ENCODE results near the gene PCNX4. TPM values are rescaled to one million over a fixed set of nuclear protein-coding genes. Genes with fewer than 3 reads are reported as not detected.

PCNX4 gene
- polyA plus RNA-seq, 3 donors from 2014 or later = 14.1 to 33.5 (median 31.9) TPM

DNA sequence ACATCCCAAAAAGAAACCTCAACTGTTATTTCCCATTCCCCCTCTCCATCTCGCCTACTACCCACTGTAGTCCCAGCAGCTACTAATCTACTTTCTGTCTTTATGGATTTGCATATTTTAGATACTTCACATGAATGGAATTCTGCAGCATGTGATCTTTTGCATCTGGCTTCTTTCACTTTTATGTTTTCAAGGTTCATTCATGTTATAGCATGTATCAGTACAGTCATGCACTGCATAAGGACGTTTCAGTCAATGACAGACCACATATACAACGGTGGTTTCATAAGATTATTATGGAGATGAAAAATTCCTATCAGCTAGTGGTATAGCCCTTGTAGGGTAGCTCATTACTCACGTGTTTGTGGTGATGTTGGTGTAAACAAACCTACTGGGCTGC, 24.5 kb downstream of the PCNX4 start:
- no peak overlapping the region for H3K4me3 Mint-ChIP-seq
- peak overlapping the region in 1 of 6 donors; percentile 7 for H3K27ac Mint-ChIP-seq
- no peak for DNase-seq
- H3K9me3 Mint-ChIP-seq = no peaks in the 10 kb centered on the region
- peaks cover 0 to 2% (median 0%) of the 10 kb centered on the region in 3 donors for H3K27me3 Mint-ChIP-seq (ENCODE audit: low read depth in 3 of 3)
- H3K4me1 Mint-ChIP-seq = peaks cover 5 to 30% of the 10 kb centered on the region in 2 donors
- H3K36me3 Mint-ChIP-seq = peaks cover 19 to 25% (median 24%) of the 10 kb centered on the region in 3 donors

DNA sequence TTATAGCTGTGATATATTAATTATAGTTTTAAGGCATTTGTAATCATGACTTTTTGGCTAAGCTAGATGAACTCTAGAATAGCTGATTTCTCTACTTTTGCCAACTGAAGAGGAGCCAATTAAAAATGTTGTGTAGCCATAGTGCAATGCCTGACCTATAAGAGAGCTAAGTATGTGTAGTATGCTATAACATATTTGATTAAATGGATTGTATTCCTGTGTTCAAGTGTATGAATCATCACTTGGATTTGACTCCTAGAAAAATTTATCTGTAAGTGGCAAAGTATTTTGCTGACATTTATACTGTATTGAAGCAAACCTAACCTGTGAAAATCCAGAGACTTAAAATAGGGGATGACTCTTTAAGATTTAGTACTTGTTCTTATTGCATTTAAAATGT, 34.2 kb downstream of the PCNX4 start:
- H3K4me3 Mint-ChIP-seq = no peak overlapping the region
- H3K36me3 Mint-ChIP-seq = peaks cover 51 to 68% (median 51%) of the 10 kb centered on the region in 3 donors
- no peak for DNase-seq
- peaks cover 0 to 8% of the 10 kb centered on the region in 2 donors for H3K4me1 Mint-ChIP-seq
- no peak overlapping the region for H3K27ac Mint-ChIP-seq
- peaks cover 0 to 3% (median 0%) of the 10 kb centered on the region in 3 donors for H3K27me3 Mint-ChIP-seq (ENCODE audit: low read depth in 3 of 3)
- no peaks in the 10 kb centered on the region for H3K9me3 Mint-ChIP-seq

DNA sequence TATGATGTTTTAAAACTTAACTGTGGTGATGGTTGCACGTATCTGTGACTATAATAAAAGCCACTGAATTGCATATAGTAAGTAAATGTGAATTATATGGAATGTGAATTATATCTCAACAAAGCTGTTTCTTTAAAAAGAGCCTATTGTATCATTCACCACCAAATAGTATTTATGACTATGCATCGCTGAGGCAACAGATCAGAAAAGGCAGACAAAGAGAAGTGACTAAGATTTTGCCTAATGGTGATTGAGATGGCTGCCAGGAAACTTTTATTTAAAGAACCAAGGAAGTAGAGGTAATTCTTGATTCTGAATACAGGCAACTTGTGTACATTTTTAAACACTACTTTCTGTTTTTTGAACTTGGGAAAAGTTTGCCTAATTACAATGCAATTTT, 41.8 kb downstream of the PCNX4 start:
- no peak for DNase-seq
- no peaks in the 10 kb centered on the region for H3K9me3 Mint-ChIP-seq
- peaks cover 0 to 10% of the 10 kb centered on the region in 2 donors for H3K4me1 Mint-ChIP-seq
- H3K4me3 Mint-ChIP-seq = no peak overlapping the region
- peaks cover 7 to 33% (median 16%) of the 10 kb centered on the region in 3 donors for H3K36me3 Mint-ChIP-seq
- peaks cover 0 to 2% (median 0%) of the 10 kb centered on the region in 3 donors for H3K27me3 Mint-ChIP-seq (ENCODE audit: low read depth in 3 of 3)
- H3K27ac Mint-ChIP-seq = peak overlapping the region in 4 of 6 donors; percentile 1 to 54 (median 32)

DNA sequence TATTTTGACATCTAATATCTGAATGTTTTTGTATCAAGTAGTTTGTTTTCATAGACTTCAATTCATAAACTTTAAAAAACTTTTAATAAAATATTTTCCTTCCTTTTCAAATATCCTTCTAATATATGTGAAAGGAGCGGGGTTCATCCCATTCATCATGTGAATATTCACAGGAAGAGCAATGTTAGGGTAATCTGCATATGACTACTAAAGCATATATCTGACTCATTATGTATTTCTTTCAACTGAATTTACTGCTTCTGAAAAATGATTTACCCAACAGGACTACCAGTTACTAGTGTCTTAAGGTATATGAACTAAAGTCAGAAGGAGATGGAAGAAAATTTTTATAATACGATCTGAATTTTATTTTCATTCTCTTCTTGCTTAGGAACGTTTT, 43.0 kb downstream of the PCNX4 start:
- Mint-ChIP-seq H3K36me3 (peaks cover 5 to 29% (median 13%) of the 10 kb centered on the region in 3 donors), H3K27ac (no peak overlapping the region), H3K27me3 (ENCODE audit: low read depth in 3 of 3) (peaks cover 0 to 2% (median 0%) of the 10 kb centered on the region in 3 donors), H3K4me1 (peaks cover 0 to 10% of the 10 kb centered on the region in 2 donors), H3K9me3 (no peaks in the 10 kb centered on the region), H3K4me3 (no peak overlapping the region)
- no peak for DNase-seq

GRCh38 chr14:60151715-60152114, 60.0 kb downstream of the PCNX4 start:
- H3K27ac Mint-ChIP-seq = peak overlapping the region; percentile 97 to 99 (median 98)
- no peaks in the 10 kb centered on the region for H3K9me3 Mint-ChIP-seq
- DNase-seq = peak; percentile 73 to 77 (median 76)
- H3K36me3 Mint-ChIP-seq = peaks cover 28 to 53% (median 35%) of the 10 kb centered on the region in 3 donors
- peaks cover 0 to 2% (median 0%) of the 10 kb centered on the region in 3 donors for H3K27me3 Mint-ChIP-seq (ENCODE audit: low read depth in 3 of 3)
- H3K4me3 Mint-ChIP-seq = peak overlapping the region; percentile 66 to 77 (median 71)
- peaks cover 64 to 69% of the 10 kb centered on the region in 2 donors for H3K4me1 Mint-ChIP-seq

DNA sequence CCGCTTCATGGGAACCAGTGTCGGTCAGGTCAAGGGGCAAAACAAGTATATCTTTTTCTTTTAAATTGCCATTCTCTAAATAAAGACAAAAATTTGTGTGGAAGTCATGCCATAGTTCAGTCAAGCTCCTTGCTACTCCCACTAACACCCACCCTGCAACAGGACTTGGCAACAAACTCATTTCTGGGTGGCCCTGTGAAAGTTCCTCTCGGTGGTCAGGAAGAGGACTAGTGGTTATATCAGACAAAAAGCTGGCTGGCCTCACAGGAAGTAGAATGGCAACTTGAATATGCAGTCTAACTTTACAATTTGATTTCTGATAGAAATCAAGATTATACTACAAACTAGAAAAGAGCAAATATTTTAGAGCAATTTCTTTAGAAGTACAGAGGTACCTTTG, 62.3 kb downstream of the PCNX4 start:
- peak overlapping the region; percentile 96 to 99 (median 98) for H3K27ac Mint-ChIP-seq
- peak overlapping the region; percentile 66 to 85 (median 83) for H3K4me3 Mint-ChIP-seq
- peak; percentile 55 to 60 (median 57) for DNase-seq
- H3K4me1 Mint-ChIP-seq = peaks cover 83 to 86% of the 10 kb centered on the region in 2 donors
- H3K9me3 Mint-ChIP-seq = no peaks in the 10 kb centered on the region
- H3K27me3 Mint-ChIP-seq (ENCODE audit: low read depth in 3 of 3) = peaks cover 0 to 2% (median 0%) of the 10 kb centered on the region in 3 donors
- H3K36me3 Mint-ChIP-seq = peaks cover 31 to 46% (median 35%) of the 10 kb centered on the region in 3 donors

GRCh38 chr14:60154671-60155070, 62.9 kb downstream of the PCNX4 start:
- peaks cover 0 to 2% (median 0%) of the 10 kb centered on the region in 3 donors for H3K27me3 Mint-ChIP-seq (ENCODE audit: low read depth in 3 of 3)
- H3K4me3 Mint-ChIP-seq = peak overlapping the region; percentile 66 to 85 (median 83)
- H3K36me3 Mint-ChIP-seq = peaks cover 29 to 39% (median 31%) of the 10 kb centered on the region in 3 donors
- no peaks in the 10 kb centered on the region for H3K9me3 Mint-ChIP-seq
- no peak for DNase-seq
- peak overlapping the region; percentile 96 to 99 (median 98) for H3K27ac Mint-ChIP-seq
- peaks cover 90 to 93% of the 10 kb centered on the region in 2 donors for H3K4me1 Mint-ChIP-seq

DNA sequence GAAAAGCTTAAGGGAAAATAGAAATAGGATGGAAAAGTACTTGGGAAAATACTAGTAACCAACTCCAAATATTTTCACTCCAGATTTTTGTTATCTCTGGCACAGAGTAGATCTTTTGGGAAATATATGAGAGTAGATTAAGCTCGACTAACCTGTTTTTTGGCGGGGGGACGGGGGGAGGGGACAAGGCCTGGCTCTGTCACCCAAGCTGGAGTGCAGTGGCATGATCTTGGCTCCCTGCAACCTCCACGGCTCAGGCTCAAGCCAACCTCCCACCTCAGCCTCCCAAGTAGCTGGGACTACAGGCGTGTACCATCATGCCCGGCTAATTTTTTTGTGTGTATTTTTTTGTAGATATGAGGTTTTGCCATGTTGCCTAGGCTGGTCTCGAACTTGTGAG, 68.7 kb downstream of the PCNX4 start:
- Mint-ChIP-seq H3K4me1 (peaks cover 87 to 95% of the 10 kb centered on the region in 2 donors), H3K27ac (peak overlapping the region; percentile 32 to 95 (median 84)), H3K27me3 (ENCODE audit: low read depth in 3 of 3) (peaks cover 2 to 4% (median 3%) of the 10 kb centered on the region in 3 donors), H3K36me3 (peaks cover 9 to 17% (median 14%) of the 10 kb centered on the region in 3 donors), H3K4me3 (peak overlapping the region; percentile 4 to 22 (median 14)), H3K9me3 (no peaks in the 10 kb centered on the region)
- no peak for DNase-seq

- Mint-ChIP-seq H3K9me3 (no peaks in the 10 kb centered on the region), H3K27ac (peak overlapping the region; percentile 32 to 95 (median 85)), H3K36me3 (peaks cover 2 to 14% (median 8%) of the 10 kb centered on the region in 3 donors), H3K4me1 (peaks cover 87 to 95% of the 10 kb centered on the region in 2 donors), H3K27me3 (ENCODE audit: low read depth in 3 of 3) (peaks cover 2 to 4% (median 3%) of the 10 kb centered on the region in 3 donors), H3K4me3 (peak overlapping the region; percentile 33 to 49 (median 48))
- no peak for DNase-seq
Observed at GRCh38 chr14:60161196-60162107, 69.7 kb downstream of the PCNX4 start.

GRCh38 chr14:60163693-60164092, 72.0 kb downstream of the PCNX4 start:
- H3K4me1 Mint-ChIP-seq = peaks cover 70 to 77% of the 10 kb centered on the region in 2 donors
- H3K27ac Mint-ChIP-seq = peak overlapping the region; percentile 96 to 99 (median 98)
- peaks cover 2 to 4% (median 3%) of the 10 kb centered on the region in 3 donors for H3K27me3 Mint-ChIP-seq (ENCODE audit: low read depth in 3 of 3)
- H3K4me3 Mint-ChIP-seq = peak overlapping the region; percentile 99 to 100 (median 99)
- no peaks in the 10 kb centered on the region for H3K9me3 Mint-ChIP-seq
- H3K36me3 Mint-ChIP-seq = peaks cover 2 to 7% (median 3%) of the 10 kb centered on the region in 3 donors
- no peak for DNase-seq

- H3K9me3 Mint-ChIP-seq = no peaks in the 10 kb centered on the region
- H3K27me3 Mint-ChIP-seq (ENCODE audit: low read depth in 3 of 3) = peaks cover 2 to 7% (median 3%) of the 10 kb centered on the region in 3 donors
- DNase-seq = no peak
- H3K4me3 Mint-ChIP-seq = peak overlapping the region; percentile 99 to 100 (median 99)
- peak overlapping the region; percentile 96 to 99 (median 98) for H3K27ac Mint-ChIP-seq
- H3K36me3 Mint-ChIP-seq = peaks cover 2 to 6% (median 3%) of the 10 kb centered on the region in 3 donors
- H3K4me1 Mint-ChIP-seq = peaks cover 64 to 70% of the 10 kb centered on the region in 2 donors
Observed at GRCh38 chr14:60164404-60164711, 72.6 kb downstream of the PCNX4 start.

- peaks cover 58 to 64% of the 10 kb centered on the region in 2 donors for H3K4me1 Mint-ChIP-seq
- peaks cover 2 to 7% (median 3%) of the 10 kb centered on the region in 3 donors for H3K27me3 Mint-ChIP-seq (ENCODE audit: low read depth in 3 of 3)
- H3K27ac Mint-ChIP-seq = peak within 1 kb of the TSS; percentile 96 to 99 (median 99)
- H3K36me3 Mint-ChIP-seq = peaks cover 2 to 6% (median 3%) of the 10 kb centered on the region in 3 donors
- H3K4me3 Mint-ChIP-seq = peak within 1 kb of the TSS; percentile 99 to 100 (median 99)
- H3K9me3 Mint-ChIP-seq = no peaks in the 10 kb centered on the region
- DNase-seq = peak; percentile 81 to 83 (median 81)
Observed at GRCh38 chr14:60164712-60165546, 73.2 kb downstream of the PCNX4 start, which contains the start of gene DHRS7. DHRS7 (minus strand) TSS chr14:60165398; CDS start chr14:60165309, 89 bp downstream.

GRCh38 chr14:60165547-60165876, 73.8 kb downstream of the PCNX4 start:
- Mint-ChIP-seq H3K27ac (peak overlapping the region; percentile 96 to 99 (median 98)), H3K4me3 (peak overlapping the region; percentile 81 to 100 (median 85)), H3K9me3 (no peaks in the 10 kb centered on the region), H3K36me3 (peaks cover 2 to 6% (median 3%) of the 10 kb centered on the region in 3 donors), H3K27me3 (ENCODE audit: low read depth in 3 of 3) (peaks cover 2 to 7% (median 3%) of the 10 kb centered on the region in 3 donors), H3K4me1 (peaks cover 54 to 58% of the 10 kb centered on the region in 2 donors)
- no peak for DNase-seq
